ENCODE results near the gene KCTD12. TPM values are rescaled to one million over a fixed set of nuclear protein-coding genes. Genes with fewer than 3 reads are reported as not detected.

The KCTD12 gene
- total RNA-seq, 2 donors from 2014 or later = 21.5 to 111 TPM

DNA sequence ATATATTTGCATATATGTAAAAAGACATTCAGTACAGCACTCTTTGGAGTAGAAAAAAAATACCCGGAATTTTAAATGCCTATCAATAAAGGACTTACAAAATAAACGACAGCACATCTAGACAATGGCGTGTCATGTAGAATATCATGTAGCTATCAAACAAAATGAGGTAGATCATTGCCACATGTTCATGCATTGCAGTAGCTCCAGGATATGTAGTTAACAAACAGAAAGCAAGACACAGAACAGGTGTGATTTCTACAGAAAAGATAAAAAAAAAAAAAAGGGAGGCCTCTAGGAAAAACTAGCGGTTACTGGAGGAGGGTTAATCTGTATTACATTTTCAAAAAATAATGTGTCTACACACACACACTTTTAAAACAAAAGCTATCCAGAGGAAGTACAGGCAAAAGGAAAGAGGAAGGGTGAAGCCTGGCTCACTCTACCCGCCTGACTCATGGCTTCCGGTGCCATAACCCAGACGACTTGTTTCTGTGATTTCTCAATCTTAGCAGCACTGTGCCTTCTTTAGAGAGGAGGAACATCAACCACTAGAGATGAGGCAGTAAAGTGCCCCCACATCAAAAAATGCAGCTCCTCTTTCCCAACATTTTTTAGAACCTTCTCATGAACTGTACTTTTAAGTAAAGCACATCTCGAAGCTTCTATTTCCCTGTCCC, 6.9 kb downstream of the KCTD12 start:
- intact Hi-C loops (cut with DNase I) = no loop called here
- DNase-seq (ENCODE audit: low spot score) = peak; percentile 8
- Histone ChIP-seq H3K36me3 (no peaks in the 10 kb centered on the region), H3K4me3 (no peak overlapping the region), H3K4me1 (replicated peaks) (no peaks in the 10 kb centered on the region), H3K9me3 (no peaks in the 10 kb centered on the region), H3K27ac (no peak overlapping the region), H3K27me3 (replicated peaks; ENCODE audit: insufficient read depth) (peaks cover 3% of the 10 kb centered on the region)
- 67% methylated on average over 8 of the region's 8 CpGs for WGBS
- TF ChIP-seq POLR2AphosphoS5 (IDR thresholded peaks at IDR 0.05) (no peak), CTCF (IDR thresholded peaks at IDR 0.05) (no peak), POLR2A (IDR thresholded peaks at IDR 0.05) (no peak)

DNA sequence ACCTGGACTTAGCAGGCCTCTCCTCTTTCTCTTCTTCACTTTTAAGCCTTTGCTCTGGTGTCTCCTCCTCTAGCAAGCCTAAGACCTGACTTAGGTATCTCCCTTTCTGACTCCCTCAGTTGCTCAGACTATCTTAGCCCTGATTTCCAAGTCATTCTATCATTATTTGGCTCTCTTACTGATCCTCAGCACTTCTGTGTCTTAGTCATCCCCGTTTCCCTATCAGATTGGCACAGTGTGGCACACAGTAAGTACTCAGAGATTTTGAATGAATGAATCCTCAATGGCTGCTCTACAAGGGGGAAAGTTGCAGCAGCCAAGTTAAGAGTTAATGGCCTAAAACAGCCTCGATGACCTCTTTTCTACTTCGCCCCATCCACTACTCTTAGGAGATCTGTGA, 8.2 kb downstream of the KCTD12 start:
- 76% methylated on average over 3 of the region's 3 CpGs for WGBS

GRCh38 chr13:76875271-76875815, 10.9 kb downstream of the KCTD12 start:
- Histone ChIP-seq H3K9me3 (no peaks in the 10 kb centered on the region), H3K4me3 (no peak overlapping the region), H3K27me3 (replicated peaks; ENCODE audit: insufficient read depth) (no peaks in the 10 kb centered on the region), H3K27ac (no peak overlapping the region), H3K4me1 (replicated peaks) (no peaks in the 10 kb centered on the region), H3K36me3 (no peaks in the 10 kb centered on the region)
- 69% methylated on average over 3 of the region's 3 CpGs for WGBS
- no peak for DNase-seq (ENCODE audit: low spot score)
- intact Hi-C loops (cut with DNase I) = no loop called here
- no peak for TF ChIP-seq CTCF (IDR thresholded peaks at IDR 0.05)
- TF ChIP-seq POLR2AphosphoS5 (IDR thresholded peaks at IDR 0.05) = no peak

More for the DNA sequence above, 8.2 kb downstream of the KCTD12 start:
- intact Hi-C loops (cut with DNase I) = no loop called here
- no peak for DNase-seq (ENCODE audit: low spot score)
- H3K27me3 ChIP-seq (replicated peaks; ENCODE audit: insufficient read depth) = no peaks in the 10 kb centered on the region
- no peaks in the 10 kb centered on the region for H3K36me3 ChIP-seq
- H3K4me3 ChIP-seq = no peak overlapping the region
- H3K4me1 ChIP-seq (replicated peaks) = no peaks in the 10 kb centered on the region
- no peak for TF ChIP-seq POLR2A (IDR thresholded peaks at IDR 0.05)
- no peak for TF ChIP-seq CTCF (IDR thresholded peaks at IDR 0.05)
- no peak for TF ChIP-seq POLR2AphosphoS5 (IDR thresholded peaks at IDR 0.05)
- H3K27ac ChIP-seq = no peak overlapping the region
- no peaks in the 10 kb centered on the region for H3K9me3 ChIP-seq

GRCh38 chr13:76874479-76874878, 11.7 kb downstream of the KCTD12 start:
- no peaks in the 10 kb centered on the region for H3K9me3 ChIP-seq
- no peaks in the 10 kb centered on the region for H3K36me3 ChIP-seq
- no peak overlapping the region for H3K27ac ChIP-seq
- no peak for DNase-seq (ENCODE audit: low spot score)
- intact Hi-C loops (cut with DNase I) = no loop called here
- 75% methylated on average over 2 of the region's 2 CpGs for WGBS
- no peaks in the 10 kb centered on the region for H3K4me1 ChIP-seq (replicated peaks)
- TF ChIP-seq CTCF (IDR thresholded peaks at IDR 0.05) = no peak
- no peak for TF ChIP-seq POLR2AphosphoS5 (IDR thresholded peaks at IDR 0.05)
- no peak for TF ChIP-seq POLR2A (IDR thresholded peaks at IDR 0.05)
- no peak overlapping the region for H3K4me3 ChIP-seq
- H3K27me3 ChIP-seq (replicated peaks; ENCODE audit: insufficient read depth) = no peaks in the 10 kb centered on the region

DNA sequence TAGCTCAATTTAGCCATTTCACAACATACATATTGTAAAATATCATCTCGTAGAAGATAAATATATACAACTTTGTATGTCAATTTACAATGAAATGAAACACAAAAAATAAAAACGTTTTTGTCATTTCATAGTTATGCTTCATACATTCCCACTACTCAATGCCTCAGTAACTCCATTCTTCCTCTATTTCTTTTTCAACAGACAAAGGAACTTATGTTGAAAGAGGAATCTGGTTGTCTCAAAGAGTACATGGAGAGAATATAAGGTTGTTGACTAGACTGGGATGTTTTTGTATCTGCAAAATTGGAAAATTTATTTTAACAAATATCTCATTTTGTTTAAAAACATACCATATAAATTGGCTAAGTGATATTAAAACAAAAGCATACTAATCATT, 12.8 kb downstream of the KCTD12 start:
- Histone ChIP-seq H3K4me3 (no peak overlapping the region), H3K9me3 (no peaks in the 10 kb centered on the region), H3K27me3 (replicated peaks; ENCODE audit: insufficient read depth) (peaks cover 1% of the 10 kb centered on the region), H3K4me1 (replicated peaks) (no peaks in the 10 kb centered on the region), H3K27ac (no peak overlapping the region), H3K36me3 (no peaks in the 10 kb centered on the region)
- intact Hi-C loops (cut with DNase I) = no loop called here
- TF ChIP-seq POLR2A (IDR thresholded peaks at IDR 0.05) = no peak
- no peak for DNase-seq (ENCODE audit: low spot score)
- 61% methylated on average over 2 of the region's 2 CpGs for WGBS

All from prostate gland (tissue), 2 donors.